Endothelial cell of umbilical vein (primary cell): ENCODE measurements around the gene FAM118B.

Experiments
- CTCF ChIP-seq, 2 donors: IDR thresholded peaks; 1 replicate in 1 of 2; 2 replicates in 1 of 2; pipeline ENCODE4 v1.5.1; 2011; ENCODE audit warnings: low read length in 2 of 2, mild to moderate bottlenecking in 2 of 2, moderate library complexity in 2 of 2, control low read depth in 1 of 2, inconsistent platforms in 1 of 2, low read depth in 1 of 2; ENCODE audit not compliant: insufficient read depth in 1 of 2; ENCODE audit errors: extremely low read depth in 1 of 2
- EZH2 ChIP-seq: IDR thresholded peaks from 2 replicates; pipeline ENCODE4 v1.6.1; 2012; ENCODE audit warnings: borderline replicate concordance, low read depth, mild to moderate bottlenecking, moderate library complexity, low read length, inconsistent platforms; ENCODE audit not compliant: severe bottlenecking
- FOS ChIP-seq: IDR thresholded peaks from 2 replicates; pipeline ENCODE4 v1.6.1; 2011; ENCODE audit warnings: mild to moderate bottlenecking, low read length, moderate library complexity, borderline replicate concordance; ENCODE audit not compliant: insufficient read depth
- JUN ChIP-seq: IDR thresholded peaks from 2 replicates; pipeline ENCODE4 v1.6.1; 2011; ENCODE audit warnings: borderline replicate concordance, low read depth; ENCODE audit not compliant: insufficient read length, insufficient read depth
- POLR2A ChIP-seq: IDR thresholded peaks from 2 replicates; pipeline ENCODE4 v1.6.1; 2012; ENCODE audit warnings: low read depth, mild to moderate bottlenecking, control low read depth, low read length
- POLR2AphosphoS5 ChIP-seq: IDR thresholded peaks from 2 replicates; pipeline ENCODE4 v1.6.1; 2012; ENCODE audit warnings: low read depth, mild to moderate bottlenecking, control low read depth, low read length, moderate library complexity; ENCODE audit not compliant: insufficient read depth

- TF ChIP-seq CTCF (IDR thresholded peaks at IDR 0.05; ENCODE audit: extremely low read depth in 1 of 2, insufficient read depth in 1 of 2, low read depth in 1 of 2, low read length in 2 of 2) = no peak
- TF ChIP-seq POLR2A = no peak
- TF ChIP-seq EZH2 = no peak
- TF ChIP-seq POLR2AphosphoS5 = no peak
- no peak for TF ChIP-seq JUN
- TF ChIP-seq FOS = no peak
These were observed 99.4 kb downstream of the FAM118B start for GRCh38 chr11:126310992-126311310.
